GM19035 (cell line): ENCODE data around the gene ARTN.

Source experiments
- ATAC-seq: cut with Tn5 transposase; IDR thresholded peaks from one replicate; pipeline ENCODE4 v1.9.1; 2021; ENCODE audit not compliant: unreplicated experiment

Gene ARTN

GRCh38 chr1:43947061-43947873, 13.7 kb downstream of the ARTN start:
- ATAC-seq, result peak; percentile 31

- no peak for ATAC-seq
Measured at GRCh38 chr1:43947874-43948437, 14.4 kb downstream of the ARTN start.

- no peak for ATAC-seq
Measured at GRCh38 chr1:43949678-43950077, 16.1 kb downstream of the ARTN start.

- no peak for ATAC-seq
Measured at GRCh38 chr1:43951021-43951985, 17.7 kb downstream of the ARTN start.

- no peak for ATAC-seq
Measured at GRCh38 chr1:43952731-43953346, 19.2 kb downstream of the ARTN start.

GRCh38 chr1:43953361-43953760, 19.8 kb downstream of the ARTN start:
- ATAC-seq, result no peak

GRCh38 chr1:43954036-43954435, 20.4 kb downstream of the ARTN start:
- no peak for ATAC-seq

GRCh38 chr1:43956234-43956633, 22.6 kb downstream of the ARTN start:
- no peak for ATAC-seq

- no peak for ATAC-seq
Measured at GRCh38 chr1:43957407-43958040, 23.9 kb downstream of the ARTN start.

GRCh38 chr1:43958351-43959255, 25.0 kb downstream of the ARTN start:
- no peak for ATAC-seq

- no peak for ATAC-seq
Measured at GRCh38 chr1:43960798-43961197, 27.2 kb downstream of the ARTN start.

GRCh38 chr1:43961692-43962091, 28.1 kb downstream of the ARTN start:
- ATAC-seq, result no peak

GRCh38 chr1:43962324-43962723, 28.7 kb downstream of the ARTN start:
- ATAC-seq, result no peak

- ATAC-seq, result no peak
Measured at GRCh38 chr1:43963006-43963405, 29.4 kb downstream of the ARTN start.

GRCh38 chr1:43963890-43964289, 30.3 kb downstream of the ARTN start:
- ATAC-seq, result no peak

- no peak for ATAC-seq
Measured at GRCh38 chr1:43965316-43965715, 31.7 kb downstream of the ARTN start.

GRCh38 chr1:43968348-43968948, 34.8 kb downstream of the ARTN start:
- ATAC-seq, result no peak

- ATAC-seq, result no peak
Measured at GRCh38 chr1:43969416-43969745, 35.8 kb downstream of the ARTN start.

- peak; percentile 85 for ATAC-seq
Measured at GRCh38 chr1:43969746-43970466, 36.3 kb downstream of the ARTN start, which contains the start of gene DPH2. Gene DPH2, plus strand, starts transcription at chr1:43970010. Its CDS starts 166 bp downstream, at chr1:43970176.
